Endometrial microvascular endothelial cells (primary cell): ENCODE measurements around the gene PACRG. TPM values are rescaled to one million over a fixed set of nuclear protein-coding genes. Genes with fewer than 3 reads are reported as not detected.

Source experiments
- in situ Hi-C: cut with HindIII; loops from 2 replicates; pipeline ENCODE4 v1.10.0; 2017; ENCODE audit warnings: low sequenced_read_pairs, low pct_unique_long_range_greater_than_20kb; ENCODE audit errors: inconsistent ontology term
- total RNA-seq: library from RNA; depleted of rRNA; stranded (reverse); fragments of >200 nt; gene quantifications from one replicate; pipeline ENCODE4 v1.2.3, GENCODE V29; 2015; ENCODE audit errors: inconsistent ontology term

The PACRG gene
- total RNA-seq, 1 donor from 2014 or later, result not detected

DNA sequence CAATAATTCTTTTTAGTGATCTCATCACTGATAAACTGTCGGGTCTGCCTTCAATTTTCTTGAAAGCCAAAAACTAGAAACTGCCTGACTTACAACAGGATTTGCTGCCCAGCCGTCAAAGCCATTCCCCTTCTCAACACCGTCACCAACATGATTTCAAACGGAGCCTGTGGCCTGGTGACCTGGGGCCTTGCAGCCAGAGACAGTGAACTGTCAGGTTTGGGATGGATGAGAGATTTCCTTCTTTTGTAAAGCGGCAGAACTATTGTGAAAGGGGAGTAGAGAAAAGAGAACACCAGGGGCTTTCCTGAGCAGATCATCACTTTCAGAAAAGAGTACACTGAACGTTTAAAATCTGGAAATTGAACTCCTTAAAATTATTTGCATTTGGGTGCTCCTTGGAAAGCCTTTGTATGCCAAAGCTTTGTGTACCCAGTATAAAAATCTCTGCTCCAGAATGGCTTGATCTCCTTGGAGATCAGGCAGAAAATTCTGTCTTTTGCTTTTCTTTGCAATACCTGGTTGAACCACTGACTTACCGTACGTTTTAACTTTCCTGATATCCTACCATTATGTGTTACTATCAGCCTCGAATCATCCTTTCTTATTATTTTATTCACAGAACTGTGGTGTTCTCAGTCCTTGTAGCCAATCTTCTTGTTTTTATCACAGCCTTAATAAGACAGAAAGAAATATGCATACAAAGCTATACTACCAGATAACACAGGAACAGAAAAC lies 125.2 kb downstream of the PACRG start:
- in situ Hi-C loops, result no loop called here

DNA sequence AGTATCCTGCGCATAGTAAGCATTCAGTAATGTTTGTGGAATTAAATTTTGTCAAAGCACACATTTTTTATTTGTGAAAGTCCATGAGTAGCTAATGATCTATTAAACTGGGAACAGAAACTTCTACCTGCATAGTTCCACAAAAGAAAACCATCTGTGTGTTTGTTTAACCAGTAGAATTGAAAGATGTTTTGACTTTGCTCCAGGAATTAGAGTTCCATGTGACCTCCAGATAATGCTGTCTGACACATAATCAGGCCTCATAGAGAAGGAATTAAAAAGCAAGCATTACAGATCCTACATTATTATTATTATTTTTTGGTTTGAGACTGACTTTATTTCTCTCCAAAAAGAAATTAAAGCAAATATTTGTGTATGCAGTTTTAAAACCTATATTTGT lies 126.5 kb downstream of the PACRG start:
- in situ Hi-C loops, result no loop called here

DNA sequence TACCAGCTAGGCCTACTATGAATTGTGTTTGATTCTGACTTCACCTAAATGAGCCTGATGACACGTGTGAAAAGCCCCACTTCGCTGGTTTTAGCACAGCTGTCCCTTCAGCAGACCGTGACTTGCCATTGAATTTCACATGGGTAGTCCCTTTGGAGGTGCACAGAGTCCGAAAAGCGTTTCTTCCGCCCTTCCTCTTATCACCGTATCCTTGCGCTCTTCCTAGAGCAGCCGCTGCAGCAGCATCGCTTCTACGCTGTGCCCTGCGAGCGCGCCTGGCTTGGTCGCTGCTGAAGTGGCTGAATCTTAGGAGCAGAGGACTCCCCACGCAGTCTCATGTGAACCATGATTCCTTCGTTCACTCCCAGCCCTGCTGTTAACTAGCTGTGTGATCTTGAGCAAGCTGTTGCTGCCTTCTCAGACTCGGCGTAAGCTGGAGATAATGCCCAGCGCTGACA lies 127.0 kb downstream of the PACRG start:
- in situ Hi-C loops, result no loop called here

DNA sequence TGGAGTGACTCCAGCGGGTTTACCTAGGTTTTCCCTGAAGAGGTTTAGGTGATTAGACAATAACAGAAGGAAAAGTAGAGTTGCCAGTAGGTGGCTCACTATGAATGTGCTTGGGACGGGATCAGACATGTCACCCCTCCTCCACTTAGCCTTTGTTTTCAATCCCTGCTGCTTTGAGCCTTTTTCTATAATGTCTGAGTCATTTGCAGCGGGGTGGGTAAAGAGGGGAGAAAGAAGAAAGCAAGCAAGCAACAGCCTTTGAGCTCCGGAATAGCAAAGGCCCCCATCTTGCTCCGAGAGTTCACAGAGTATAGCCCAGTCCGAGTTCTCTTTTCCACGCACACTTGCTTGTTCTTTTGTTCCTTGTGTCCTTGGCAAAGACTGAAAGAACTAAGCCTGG lies 129.1 kb downstream of the PACRG start:
- in situ Hi-C loops, result no loop called here

DNA sequence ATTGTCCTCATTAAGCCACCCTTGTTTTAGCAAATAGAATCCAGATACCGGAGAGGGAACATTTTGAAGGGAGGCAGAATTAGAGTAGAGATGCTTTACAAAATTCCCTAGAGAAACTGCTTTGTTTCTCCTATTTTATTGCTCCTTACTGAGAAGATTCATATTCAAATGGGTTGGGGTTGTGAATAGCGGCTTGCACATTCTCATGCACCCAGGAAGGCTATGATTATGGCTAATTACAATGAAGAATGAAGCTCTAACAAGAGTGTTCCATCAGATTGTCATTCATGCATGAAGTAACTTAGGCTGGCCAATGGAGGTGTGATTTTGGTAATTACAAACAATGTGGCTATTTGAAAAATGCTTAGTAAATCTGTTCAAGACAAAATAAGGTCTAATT lies 129.6 kb downstream of the PACRG start:
- in situ Hi-C loops, result no loop called here

DNA sequence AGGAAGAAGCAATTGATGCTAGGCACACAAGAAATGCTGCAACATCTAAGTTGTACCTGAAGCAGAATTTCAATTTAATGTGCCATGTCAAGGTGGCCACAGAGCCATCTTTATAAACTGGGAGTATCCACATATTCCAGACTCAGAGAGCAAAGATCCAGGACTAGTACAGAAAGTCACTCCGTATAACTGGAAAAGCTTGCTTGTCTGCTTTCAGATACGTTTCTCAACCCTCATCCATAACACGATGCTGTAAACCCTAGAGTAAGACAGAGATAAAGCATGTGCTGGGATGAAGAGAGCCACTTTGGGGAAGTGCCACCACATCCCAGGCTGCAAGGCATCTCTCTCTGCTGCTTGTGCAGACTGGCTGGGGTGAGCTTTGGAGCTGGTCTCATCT lies 134.7 kb downstream of the PACRG start:
- in situ Hi-C loops, result no loop called here

DNA sequence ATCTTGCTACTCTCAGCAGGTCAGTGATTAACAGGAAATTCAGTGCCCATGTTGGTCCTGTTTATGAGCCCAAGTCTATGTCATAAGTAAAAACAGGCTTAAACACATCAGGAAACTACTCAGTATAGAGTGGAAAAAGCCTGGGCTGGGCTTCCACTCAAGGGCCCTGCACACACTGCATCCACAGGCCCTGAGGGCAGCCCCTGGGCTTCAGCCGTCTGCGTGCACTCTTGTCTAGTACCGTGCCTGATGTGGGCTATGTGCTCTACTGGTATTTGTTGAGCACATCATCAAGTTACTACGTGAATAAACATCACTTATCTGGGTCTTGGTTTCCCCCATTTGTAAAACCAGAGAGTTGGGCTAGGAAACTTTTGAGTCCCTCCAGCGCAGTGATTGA lies 135.2 kb downstream of the PACRG start:
- in situ Hi-C loops, result no loop called here

DNA sequence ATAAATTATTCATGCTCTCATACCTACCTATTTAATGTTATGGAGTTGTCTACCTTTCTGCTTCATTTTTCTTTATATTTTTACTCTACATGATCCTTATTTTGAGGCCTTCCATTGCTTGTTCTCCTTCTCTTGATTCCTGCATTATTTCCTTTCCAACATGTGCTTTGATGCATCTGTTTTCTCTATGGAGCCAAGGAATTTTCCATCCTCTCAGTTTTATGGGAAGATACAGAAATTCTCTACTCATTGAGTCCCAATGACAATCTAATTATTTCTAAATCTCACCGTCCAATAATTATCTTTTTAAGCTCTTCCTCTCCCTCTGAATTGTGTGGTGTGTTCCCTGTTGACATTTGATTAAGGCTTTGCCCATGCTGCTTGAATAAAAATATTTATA lies 136.0 kb downstream of the PACRG start:
- in situ Hi-C loops, result no loop called here

DNA sequence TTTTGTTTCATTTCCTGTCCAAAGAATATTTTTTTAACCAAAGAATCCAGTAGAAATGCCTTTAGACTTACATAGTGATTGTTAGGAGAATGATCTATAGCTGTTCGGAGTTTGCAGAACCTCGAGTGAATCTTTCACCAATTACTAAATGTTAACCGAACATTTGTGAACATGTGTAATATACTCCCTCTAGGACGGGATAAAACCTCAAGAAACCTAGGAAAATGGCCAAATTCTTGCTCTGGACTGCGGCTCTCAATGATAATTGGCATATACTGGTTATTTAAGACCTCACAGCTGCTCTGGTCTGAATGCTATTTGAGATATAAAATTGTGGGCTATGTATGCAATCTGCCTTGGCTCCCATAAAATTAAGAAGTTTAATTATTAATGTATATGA lies 137.1 kb downstream of the PACRG start:
- in situ Hi-C loops, result no loop called here

DNA sequence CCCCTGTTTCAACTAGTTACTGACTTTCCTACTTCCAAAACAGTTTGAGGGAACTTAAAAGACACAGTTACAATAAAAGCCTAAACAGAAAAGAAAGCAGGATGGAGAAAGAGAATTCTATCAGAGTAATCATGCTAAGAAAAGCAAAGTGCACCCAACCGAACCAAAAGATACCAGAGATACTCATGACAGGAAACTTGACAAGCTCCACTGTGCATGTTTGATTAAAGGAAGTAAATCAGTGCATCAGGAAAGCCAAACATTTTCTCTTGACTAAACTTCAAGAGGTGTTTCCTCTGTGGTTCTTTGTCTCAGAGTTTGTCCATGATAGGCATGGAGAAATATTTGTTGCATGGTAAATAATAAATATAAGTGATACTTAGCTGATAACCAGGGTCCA lies 138.9 kb downstream of the PACRG start:
- in situ Hi-C loops, result no loop called here

DNA sequence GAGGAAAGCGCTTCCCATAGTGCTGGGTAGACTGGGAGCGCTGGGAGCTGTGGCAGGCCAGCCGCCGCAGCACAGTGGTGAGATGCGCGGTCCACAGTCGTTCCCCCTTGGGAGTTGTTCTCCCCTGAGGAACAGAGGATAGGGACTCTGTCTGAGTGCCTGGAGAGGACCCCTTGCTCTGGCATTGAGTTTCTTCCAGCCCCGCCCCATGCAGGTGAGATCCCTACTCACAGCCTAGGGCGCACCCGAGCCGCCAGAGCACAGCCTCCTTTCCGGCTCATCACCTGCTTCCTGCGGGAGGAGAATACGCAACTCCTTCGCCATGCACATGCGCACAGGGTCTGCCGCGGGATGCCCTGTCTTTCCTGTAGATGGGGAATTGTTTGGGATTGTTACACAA lies 140.6 kb downstream of the PACRG start:
- in situ Hi-C loops, result no loop called here

DNA sequence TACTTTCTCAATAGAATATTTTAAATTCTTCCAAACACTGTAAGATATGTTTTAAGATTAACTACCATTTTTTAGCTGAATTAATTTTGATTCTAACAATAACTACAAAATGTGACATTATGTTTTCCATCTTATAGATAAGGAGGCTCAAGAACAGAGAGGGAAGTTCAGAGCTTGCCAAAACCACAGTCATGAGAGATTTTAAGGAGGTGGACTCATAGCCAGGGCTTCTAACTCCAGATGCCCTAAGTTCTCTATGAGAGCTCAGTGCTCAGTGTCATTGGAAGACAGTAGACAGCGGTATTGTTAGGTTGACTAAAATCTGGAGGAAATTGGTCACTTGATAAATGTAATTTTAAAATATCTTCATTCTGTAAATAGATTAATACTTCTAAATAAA lies 144.2 kb downstream of the PACRG start:
- in situ Hi-C loops, result no loop called here

DNA sequence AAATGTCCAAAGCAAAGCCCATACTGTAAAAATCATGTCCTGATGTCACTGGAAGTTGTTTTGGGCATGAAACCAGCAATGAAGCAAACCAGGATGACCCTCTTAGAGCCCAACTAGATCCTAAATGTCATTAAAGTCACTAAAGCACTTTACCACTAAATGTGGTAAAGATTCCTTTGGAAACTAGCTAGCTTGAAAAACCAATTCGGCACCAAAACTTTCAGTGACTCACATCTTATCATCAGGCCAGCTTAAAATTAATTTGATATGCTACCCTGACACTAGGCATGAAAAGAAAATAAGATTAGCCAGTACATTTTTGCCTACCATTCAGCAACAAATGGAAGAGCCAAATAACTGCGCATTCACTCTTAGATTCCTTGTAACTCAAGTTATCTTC lies 145.8 kb downstream of the PACRG start:
- in situ Hi-C loops, result no loop called here

DNA sequence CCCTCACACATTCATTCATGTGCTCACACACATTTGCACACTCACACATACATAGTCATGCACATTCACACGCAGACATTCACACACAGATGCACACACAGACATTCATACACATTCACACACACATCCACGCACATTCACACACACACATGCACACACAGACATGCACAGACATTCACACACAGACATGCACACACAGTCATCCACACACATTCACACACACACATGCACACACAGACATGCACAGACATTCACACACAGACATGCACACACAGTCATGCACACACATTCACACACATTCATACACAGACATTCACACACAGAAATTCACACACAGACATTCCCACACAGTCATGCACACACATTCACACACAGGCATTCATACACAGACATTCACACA lies 147.3 kb downstream of the PACRG start:
- in situ Hi-C loops, result no loop called here

DNA sequence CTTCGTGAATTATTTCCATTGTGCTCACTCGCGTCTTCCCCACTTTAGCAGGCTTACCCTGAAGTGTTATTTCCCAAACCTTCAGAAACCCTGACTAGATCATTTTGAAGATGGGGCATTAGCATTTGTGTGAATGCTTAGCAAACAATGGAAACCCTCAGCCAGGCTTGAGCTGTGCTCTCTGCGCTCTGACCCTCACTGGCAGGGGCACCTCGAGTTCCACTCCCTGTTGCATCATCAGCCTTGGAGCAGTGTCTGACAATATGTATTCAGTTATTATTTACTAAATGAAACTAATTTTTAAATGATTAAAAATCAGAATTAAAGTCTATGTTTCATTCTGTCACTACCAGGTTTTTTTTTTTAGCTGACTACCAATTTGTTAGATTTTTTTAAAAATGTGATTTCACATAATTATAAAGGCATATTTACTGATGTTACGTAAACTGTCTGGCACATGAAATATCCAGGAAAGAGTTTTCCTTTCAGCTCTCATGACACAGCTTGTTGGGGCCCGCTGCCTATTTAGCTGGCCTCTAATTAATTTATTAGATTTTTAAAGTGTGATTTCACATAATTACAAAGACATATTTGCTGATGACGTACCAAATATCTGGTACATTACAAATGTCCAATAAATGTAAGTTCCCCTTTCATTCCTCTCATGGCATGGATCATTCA lies 155.2 kb downstream of the PACRG start:
- in situ Hi-C loops, result no loop called here

DNA sequence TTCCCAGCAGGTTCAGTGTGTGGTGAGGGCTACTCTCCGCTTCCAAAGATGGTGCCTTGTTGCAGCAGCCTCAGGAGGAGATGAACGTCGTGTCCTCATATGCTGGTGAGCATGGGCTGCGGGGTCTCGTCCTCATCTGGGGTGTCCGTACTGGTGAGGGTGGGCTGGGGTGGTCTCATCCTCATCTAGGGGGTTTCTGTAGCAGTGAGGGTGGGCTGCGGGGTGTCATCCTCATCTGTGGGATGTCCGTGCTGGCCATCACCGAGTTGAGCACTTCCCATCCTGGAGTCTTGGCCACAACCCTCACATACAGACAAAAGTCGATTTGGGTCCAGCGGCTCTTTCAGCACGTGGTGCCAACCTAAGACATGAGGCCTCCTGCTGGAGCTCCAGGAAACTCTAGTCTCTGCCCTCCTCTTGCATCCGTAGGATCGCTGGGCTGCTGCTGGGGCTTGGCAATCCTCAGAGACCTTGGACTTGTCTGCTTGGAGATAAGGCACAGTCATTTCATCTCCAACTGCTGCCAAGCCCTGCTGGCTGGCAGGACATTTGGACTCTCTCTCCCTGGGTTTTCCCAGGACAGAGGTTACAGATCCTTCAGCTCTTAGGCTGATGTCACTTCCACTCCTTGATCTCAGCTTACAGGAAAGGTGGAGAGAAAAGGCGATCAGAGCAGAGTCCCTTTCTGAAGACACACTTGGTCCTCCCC lies 160.4 kb downstream of the PACRG start:
- in situ Hi-C loops, result no loop called here

DNA sequence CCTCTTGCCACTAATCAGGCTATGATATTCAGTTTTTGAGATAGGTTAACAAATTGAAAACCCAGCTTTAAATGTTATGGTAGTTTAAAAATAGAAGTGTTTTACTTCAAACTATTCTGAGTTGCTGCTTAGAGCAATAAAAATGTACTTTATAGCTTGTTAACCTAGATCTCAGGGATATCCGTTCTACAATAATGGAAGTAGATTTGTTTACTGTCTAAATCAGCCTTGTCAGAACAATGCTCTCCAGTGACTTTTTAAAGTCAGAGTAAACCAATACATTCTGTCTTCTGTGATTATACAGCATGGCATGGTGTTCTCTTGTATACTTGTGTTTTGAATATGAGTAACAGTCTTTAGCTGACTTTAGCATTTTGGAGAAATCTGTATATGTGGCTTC lies 161.5 kb downstream of the PACRG start:
- in situ Hi-C loops, result no loop called here

DNA sequence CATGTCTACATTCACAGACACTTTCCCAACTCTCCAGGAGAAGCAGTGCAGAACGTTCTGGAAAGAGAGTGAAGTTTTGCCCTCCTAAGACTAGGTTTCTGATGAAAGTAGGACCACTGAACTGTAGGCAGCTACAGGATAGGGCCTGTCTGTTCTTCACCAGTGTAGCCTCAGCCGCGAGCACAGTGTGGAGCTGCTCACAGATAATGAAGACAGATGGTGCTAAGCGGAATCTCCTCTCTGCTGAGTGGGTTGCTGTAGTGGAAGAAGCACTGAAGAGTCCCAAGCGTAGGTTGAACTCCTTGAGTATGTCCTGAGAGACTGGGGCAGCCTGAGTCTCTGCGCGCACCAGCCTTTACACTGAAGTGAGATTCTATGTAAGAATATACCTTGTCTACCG lies 170.2 kb downstream of the PACRG start:
- in situ Hi-C loops, result no loop called here

DNA sequence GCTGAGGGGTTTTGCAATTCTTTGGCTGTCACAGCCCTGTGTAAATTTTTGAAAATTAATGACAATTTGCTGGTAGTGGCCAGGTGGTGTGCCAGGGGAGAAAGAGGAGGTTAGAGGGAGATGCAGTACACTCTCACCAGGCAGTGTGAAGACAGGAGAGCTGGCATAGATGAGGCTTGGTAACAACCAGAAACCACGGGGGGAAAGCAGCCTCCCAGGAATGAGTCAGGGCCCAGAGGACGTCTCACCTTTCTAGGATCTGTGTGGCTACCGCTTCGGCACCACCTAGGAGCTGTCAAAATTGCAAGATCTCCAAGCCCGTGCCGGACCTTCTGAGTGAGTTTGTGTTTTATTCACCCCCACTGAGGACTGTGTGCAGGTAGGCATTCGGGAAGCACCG lies 171.4 kb downstream of the PACRG start:
- in situ Hi-C loops, result no loop called here

DNA sequence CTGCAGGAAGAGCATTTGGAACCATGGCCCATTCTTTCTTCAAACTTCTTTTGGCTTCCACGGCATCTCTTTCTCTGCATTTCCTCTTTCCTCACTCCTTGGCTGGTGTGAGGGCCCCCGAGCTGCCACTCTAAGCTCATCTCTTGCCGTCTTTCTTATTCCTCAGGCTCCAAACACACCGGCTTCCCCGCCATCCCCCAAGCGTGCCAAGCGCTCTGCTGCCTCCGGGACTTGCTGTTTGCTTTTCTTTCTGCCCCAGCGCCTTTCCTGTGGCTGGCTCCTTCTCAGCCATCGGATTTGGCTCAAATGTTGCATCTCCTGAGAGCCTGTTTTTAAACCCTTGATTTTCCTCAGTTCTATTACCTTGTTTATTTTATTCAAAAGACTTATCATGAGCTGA lies 172.7 kb downstream of the PACRG start:
- in situ Hi-C loops, result no loop called here
